Tibial artery (tissue), 4 donors: ENCODE results near the gene CLRN2.

ENCODE experiments used
- DNase-seq, 2 donors: peaks; one replicate each; pipeline ENCODE4 v3.0.0-alpha.2; 2019
- H3K27ac ChIP-seq, 2 donors: fragments of 200-600 bp; sonication (generic) in 1 of 2; 1 replicate in 1 of 2; 2 replicates in 1 of 2; pipeline ENCODE4 v1.5.1; 2018 to 2019; ENCODE audit warnings: mild to moderate bottlenecking in 1 of 2
- H3K27me3 ChIP-seq, 2 donors: fragments of 200-600 bp; sonication (generic) in 1 of 2; one replicate each; pipeline versions ENCODE4 v1.5.1 to v1.6.0; 2016 to 2019
- H3K36me3 ChIP-seq, 3 donors: fragments of 200-600 bp; sonication (generic) in 2 of 3; one replicate each; pipeline ENCODE4 v1.5.1; 2016 to 2019; ENCODE audit warnings: mild to moderate bottlenecking in 2 of 3
- H3K4me1 ChIP-seq, 4 donors: fragments of 200-600 bp; sonication (generic) in 2 of 4; 1 replicate in 3 of 4; 2 replicates in 1 of 4; pipeline ENCODE4 v1.5.1; 2016 to 2019
- H3K4me3 ChIP-seq, 2 donors: fragments of 200-600 bp; sonication (generic) in 1 of 2; 1 replicate in 1 of 2; 2 replicates in 1 of 2; pipeline ENCODE4 v1.5.1; 2018 to 2019; ENCODE audit warnings: mild to moderate bottlenecking in 2 of 2
- H3K9me3 ChIP-seq, 3 donors: fragments of 200-600 bp; sonication (generic) in 1 of 3; one replicate each; pipeline ENCODE4 v1.5.1; 2016 to 2019
- intact Hi-C: fragments of 100-400 bp; cut with DNase I; formaldehyde crosslinking; loops from one replicate; pipeline ENCODE4 v1.15.0; 2023; ENCODE audit warnings: low total_unique reads
- TF ChIP-seq, protein P1 (sequence below), 2 experiments: fragments of 200-600 bp in 1 of 2; fragments of 450-650 bp in 1 of 2; IDR thresholded peaks; one replicate each; pipeline ENCODE4 v1.5.1; 2017 to 2019; ENCODE audit warnings: antibody characterized with exemption in 2 of 2, mild to moderate bottlenecking in 1 of 2, moderate library complexity in 1 of 2

The CLRN2 gene

GRCh38 chr4:17546222-17546621, 31.3 kb downstream of the CLRN2 start:
- no peaks in the 10 kb centered on the region for H3K36me3 ChIP-seq
- no peaks in the 10 kb centered on the region for H3K4me1 ChIP-seq
- peaks cover 0 to 3% of the 10 kb centered on the region in 2 donors for H3K27me3 ChIP-seq
- DNase-seq: no peak
- intact Hi-C loops: loop anchor here (5.0 kb wide), 1 partner anchor 91 kb away; no protein-coding TSS in a partner anchor
- H3K4me3 ChIP-seq: no peak overlapping the region
- no peaks in the 10 kb centered on the region for H3K9me3 ChIP-seq
- no peak overlapping the region for H3K27ac ChIP-seq
- TF ChIP-seq, protein P1, sequence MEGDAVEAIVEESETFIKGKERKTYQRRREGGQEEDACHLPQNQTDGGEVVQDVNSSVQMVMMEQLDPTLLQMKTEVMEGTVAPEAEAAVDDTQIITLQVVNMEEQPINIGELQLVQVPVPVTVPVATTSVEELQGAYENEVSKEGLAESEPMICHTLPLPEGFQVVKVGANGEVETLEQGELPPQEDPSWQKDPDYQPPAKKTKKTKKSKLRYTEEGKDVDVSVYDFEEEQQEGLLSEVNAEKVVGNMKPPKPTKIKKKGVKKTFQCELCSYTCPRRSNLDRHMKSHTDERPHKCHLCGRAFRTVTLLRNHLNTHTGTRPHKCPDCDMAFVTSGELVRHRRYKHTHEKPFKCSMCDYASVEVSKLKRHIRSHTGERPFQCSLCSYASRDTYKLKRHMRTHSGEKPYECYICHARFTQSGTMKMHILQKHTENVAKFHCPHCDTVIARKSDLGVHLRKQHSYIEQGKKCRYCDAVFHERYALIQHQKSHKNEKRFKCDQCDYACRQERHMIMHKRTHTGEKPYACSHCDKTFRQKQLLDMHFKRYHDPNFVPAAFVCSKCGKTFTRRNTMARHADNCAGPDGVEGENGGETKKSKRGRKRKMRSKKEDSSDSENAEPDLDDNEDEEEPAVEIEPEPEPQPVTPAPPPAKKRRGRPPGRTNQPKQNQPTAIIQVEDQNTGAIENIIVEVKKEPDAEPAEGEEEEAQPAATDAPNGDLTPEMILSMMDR (IDR thresholded peaks at IDR 0.05): no peak

GRCh38 chr4:17546678-17547077, 31.7 kb downstream of the CLRN2 start:
- TF ChIP-seq, protein P1 (IDR thresholded peaks at IDR 0.05): no peak
- Histone ChIP-seq H3K27ac (no peak overlapping the region), H3K27me3 (peaks cover 0 to 3% of the 10 kb centered on the region in 2 donors), H3K4me1 (no peaks in the 10 kb centered on the region), H3K36me3 (no peaks in the 10 kb centered on the region), H3K9me3 (no peaks in the 10 kb centered on the region), H3K4me3 (no peak overlapping the region)
- intact Hi-C loops: loop anchor here (5.0 kb wide), 1 partner anchor 91 kb away; no protein-coding TSS in a partner anchor
- DNase-seq: no peak

- TF ChIP-seq, protein P1 (IDR thresholded peaks at IDR 0.05): no peak
- H3K4me3 ChIP-seq: no peak overlapping the region
- H3K9me3 ChIP-seq: no peaks in the 10 kb centered on the region
- H3K36me3 ChIP-seq: no peaks in the 10 kb centered on the region
- H3K27me3 ChIP-seq: peaks cover 0 to 12% of the 10 kb centered on the region in 2 donors
- no peak overlapping the region for H3K27ac ChIP-seq
- intact Hi-C loops: no loop called here
- no peak for DNase-seq
- H3K4me1 ChIP-seq: no peaks in the 10 kb centered on the region
Measured at GRCh38 chr4:17550549-17550948, 35.6 kb downstream of the CLRN2 start.

GRCh38 chr4:17552427-17552826, 37.5 kb downstream of the CLRN2 start:
- TF ChIP-seq, protein P1 (IDR thresholded peaks at IDR 0.05): no peak
- H3K27ac ChIP-seq: no peak overlapping the region
- H3K4me3 ChIP-seq: no peak overlapping the region
- no peak for DNase-seq
- H3K9me3 ChIP-seq: no peaks in the 10 kb centered on the region
- H3K27me3 ChIP-seq: peaks cover 0 to 12% of the 10 kb centered on the region in 2 donors
- intact Hi-C loops: no loop called here
- no peaks in the 10 kb centered on the region for H3K4me1 ChIP-seq
- H3K36me3 ChIP-seq: no peaks in the 10 kb centered on the region

DNA sequence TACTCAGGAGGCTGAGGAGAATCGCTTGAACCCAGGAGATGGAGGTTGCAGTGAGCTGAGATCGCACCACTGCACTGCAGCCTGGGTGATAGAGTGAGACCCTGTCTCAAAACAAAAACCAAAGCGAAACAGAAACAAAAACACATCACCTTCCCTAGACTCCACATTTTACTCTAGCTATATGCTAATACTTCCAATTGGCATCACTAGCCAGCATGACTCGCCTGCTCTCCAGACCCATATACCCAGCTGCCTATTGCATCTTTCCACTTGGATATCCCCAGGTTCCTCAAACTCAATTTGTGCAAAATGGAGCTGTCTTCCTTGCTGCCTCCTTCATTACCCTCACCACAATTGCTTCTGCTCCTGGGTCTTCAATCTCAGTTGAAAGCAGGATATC, 39.6 kb downstream of the CLRN2 start:
- intact Hi-C loops: no loop called here
- Histone ChIP-seq H3K4me3 (no peak overlapping the region), H3K9me3 (no peaks in the 10 kb centered on the region), H3K27me3 (peaks cover 0 to 12% of the 10 kb centered on the region in 2 donors), H3K36me3 (no peaks in the 10 kb centered on the region), H3K27ac (no peak overlapping the region), H3K4me1 (no peaks in the 10 kb centered on the region)
- DNase-seq: no peak
- TF ChIP-seq, protein P1 (IDR thresholded peaks at IDR 0.05): no peak

GRCh38 chr4:17556498-17556897, 41.5 kb downstream of the CLRN2 start:
- H3K27ac ChIP-seq: no peak overlapping the region
- H3K9me3 ChIP-seq: no peaks in the 10 kb centered on the region
- intact Hi-C loops: no loop called here
- no peak for DNase-seq
- H3K27me3 ChIP-seq: peaks cover 0 to 12% of the 10 kb centered on the region in 2 donors
- no peaks in the 10 kb centered on the region for H3K36me3 ChIP-seq
- no peaks in the 10 kb centered on the region for H3K4me1 ChIP-seq
- H3K4me3 ChIP-seq: no peak overlapping the region
- TF ChIP-seq, protein P1 (IDR thresholded peaks at IDR 0.05): no peak
